ENCODE results near the gene COL4A6. TPM values are rescaled to one million over a fixed set of nuclear protein-coding genes. Genes with fewer than 3 reads are reported as not detected.

The COL4A6 gene
- total and polyA plus RNA-seq, 8 donors = 0.58 to 30.8 (median 9.0) TPM

DNA sequence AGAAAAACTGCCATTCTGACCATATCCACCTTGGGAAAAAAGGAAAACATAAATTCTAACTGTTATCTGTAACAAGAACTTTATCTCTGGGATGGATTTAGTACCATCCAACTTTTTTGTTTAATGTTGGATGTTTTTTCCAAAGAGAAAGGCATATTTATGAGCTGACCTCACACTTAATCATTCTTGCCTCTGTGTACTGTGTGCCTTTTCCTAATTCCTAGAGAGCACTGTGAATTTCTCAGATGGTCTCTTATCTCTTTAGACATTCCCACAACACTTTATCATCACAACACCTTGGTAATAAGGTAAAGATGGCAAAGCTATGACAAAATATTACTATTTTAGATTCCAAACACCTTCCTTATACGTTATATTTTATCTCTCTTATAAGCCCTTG is 126.2 kb downstream of the COL4A6 start:
- intact Hi-C loops (cut with DNase I; ENCODE audit: low total_unique reads) = no loop called here
- Histone ChIP-seq H3K4me3 (no peak overlapping the region), H3K36me3 (no peaks in the 10 kb centered on the region), H3K27ac (no peak overlapping the region), H3K9me3 (no peaks in the 10 kb centered on the region), H3K4me1 (peaks cover 0 to 2% (median 0%) of the 10 kb centered on the region in 4 donors), H3K27me3 (no peaks in the 10 kb centered on the region)
- DNase-seq = no peak
- WGBS, 5 donors = 21 to 86% (median 81%) methylated on average over 1 of the region's 1 CpG
- TF ChIP-seq POLR2AphosphoS5 (IDR thresholded peaks at IDR 0.05) (no peak), EP300 (IDR thresholded peaks at IDR 0.05) (no peak), POLR2A (IDR thresholded peaks at IDR 0.05) (no peak), CTCF (IDR thresholded peaks at IDR 0.05) (no peak)

DNA sequence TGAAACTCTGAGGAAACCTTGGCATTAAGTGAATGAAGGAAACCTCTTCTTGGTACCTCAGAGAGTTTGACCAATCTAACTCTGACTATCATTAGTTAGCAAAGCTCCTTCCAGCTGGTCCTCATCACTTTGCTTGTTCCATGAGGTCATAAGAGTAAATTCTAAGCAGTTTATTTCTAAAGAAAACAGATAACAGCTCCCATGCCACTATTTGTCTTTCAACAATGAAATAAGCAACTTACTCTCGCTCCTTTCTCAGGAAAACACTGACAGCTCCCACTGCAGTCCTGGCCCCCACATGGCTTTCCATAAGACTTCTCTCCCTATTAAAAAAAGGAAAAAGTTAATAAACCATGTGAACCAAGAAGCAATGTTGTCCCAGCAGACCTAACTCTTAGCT is 127.7 kb downstream of the COL4A6 start:
- WGBS, 5 donors = 30 to 61% (median 39%) methylated on average over 1 of the region's 1 CpG
- H3K36me3 ChIP-seq = no peaks in the 10 kb centered on the region
- no peak overlapping the region for H3K4me3 ChIP-seq
- no peaks in the 10 kb centered on the region for H3K27me3 ChIP-seq
- intact Hi-C loops (cut with DNase I; ENCODE audit: low total_unique reads) = no loop called here
- no peak overlapping the region for H3K27ac ChIP-seq
- H3K9me3 ChIP-seq = no peaks in the 10 kb centered on the region
- TF ChIP-seq POLR2A (IDR thresholded peaks at IDR 0.05) = no peak
- no peak for DNase-seq
- peaks cover 0 to 13% (median 0%) of the 10 kb centered on the region in 4 donors for H3K4me1 ChIP-seq

DNA sequence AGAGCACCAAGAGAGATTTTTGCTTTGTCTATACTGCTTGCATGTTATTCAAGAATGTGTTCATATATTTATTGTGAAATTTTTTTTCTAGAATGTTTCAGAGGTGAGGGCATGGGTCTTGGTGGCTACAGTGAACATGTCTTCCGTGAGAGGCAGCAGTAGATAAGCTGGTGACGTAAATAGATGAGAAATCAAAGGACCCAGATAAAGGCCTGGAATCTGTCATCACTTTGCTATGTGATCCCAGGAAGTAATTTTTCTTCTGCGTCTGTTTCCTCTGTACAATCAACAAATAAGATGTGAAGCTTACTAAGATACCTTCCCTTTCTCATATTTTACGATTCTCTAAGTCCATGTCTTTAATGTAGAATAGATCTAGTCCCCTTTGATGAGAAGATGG is 129.1 kb downstream of the COL4A6 start:
- Histone ChIP-seq H3K4me1 (peaks cover 0 to 19% (median 0%) of the 10 kb centered on the region in 4 donors), H3K27me3 (no peaks in the 10 kb centered on the region), H3K27ac (no peak overlapping the region), H3K4me3 (no peak overlapping the region), H3K9me3 (no peaks in the 10 kb centered on the region), H3K36me3 (no peaks in the 10 kb centered on the region)
- DNase-seq = no peak
- intact Hi-C loops (cut with DNase I; ENCODE audit: low total_unique reads) = no loop called here
- 44 to 70% (median 46%) methylated on average over 4 of the region's 4 CpGs for WGBS, 5 donors
- TF ChIP-seq POLR2A (IDR thresholded peaks at IDR 0.05) = no peak
- no peak for TF ChIP-seq POLR2AphosphoS5 (IDR thresholded peaks at IDR 0.05)
- TF ChIP-seq EP300 (IDR thresholded peaks at IDR 0.05) = no peak
- no peak for TF ChIP-seq CTCF (IDR thresholded peaks at IDR 0.05)

GRCh38 chrX:108307132-108308085 is 130.8 kb downstream of the COL4A6 start:
- WGBS, 5 donors = 38 to 59% (median 50%) methylated on average over 6 of the region's 6 CpGs
- Histone ChIP-seq H3K9me3 (no peaks in the 10 kb centered on the region), H3K4me1 (peaks cover 0 to 23% (median 0%) of the 10 kb centered on the region in 4 donors), H3K27ac (peak overlapping the region in 4 of 5 donors; percentile 2 to 36 (median 16)), H3K4me3 (no peak overlapping the region), H3K27me3 (no peaks in the 10 kb centered on the region), H3K36me3 (no peaks in the 10 kb centered on the region)
- TF ChIP-seq POLR2A (IDR thresholded peaks at IDR 0.05) (no peak), CTCF (IDR thresholded peaks at IDR 0.05) (no peak), POLR2AphosphoS5 (IDR thresholded peaks at IDR 0.05) (peak in 1 of 3 donors; percentile 14), EP300 (IDR thresholded peaks at IDR 0.05) (no peak)
- peak in 1 of 2 donors; percentile 60 for DNase-seq
- intact Hi-C loops (cut with DNase I; ENCODE audit: low total_unique reads) = no loop called here

DNA sequence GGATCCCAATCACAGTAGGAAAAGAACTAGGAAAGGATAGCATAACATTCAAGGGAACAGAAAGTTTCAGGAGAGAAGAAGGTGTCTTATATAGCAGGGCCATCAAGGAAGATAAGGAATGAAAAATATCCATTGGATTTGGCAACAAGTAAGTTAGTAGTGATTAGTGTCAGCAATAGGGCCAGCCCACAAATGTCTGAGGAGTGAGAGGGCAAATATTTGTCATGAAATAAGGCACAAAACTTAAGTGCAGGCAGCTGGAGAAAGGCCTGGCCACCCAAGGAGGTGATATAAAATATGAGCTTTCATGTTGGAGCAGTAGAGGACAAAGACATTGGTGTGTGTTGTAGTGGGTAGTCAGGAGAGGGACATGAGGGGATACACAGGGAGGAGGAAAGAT is 132.1 kb downstream of the COL4A6 start:
- Histone ChIP-seq H3K27me3 (no peaks in the 10 kb centered on the region), H3K4me1 (peaks cover 0 to 23% (median 0%) of the 10 kb centered on the region in 4 donors), H3K27ac (no peak overlapping the region), H3K4me3 (no peak overlapping the region), H3K36me3 (no peaks in the 10 kb centered on the region), H3K9me3 (no peaks in the 10 kb centered on the region)
- intact Hi-C loops (cut with DNase I; ENCODE audit: low total_unique reads) = no loop called here
- DNase-seq = no peak
- no peak for TF ChIP-seq EP300 (IDR thresholded peaks at IDR 0.05)
- no peak for TF ChIP-seq POLR2AphosphoS5 (IDR thresholded peaks at IDR 0.05)
- TF ChIP-seq CTCF (IDR thresholded peaks at IDR 0.05) = no peak
- TF ChIP-seq POLR2A (IDR thresholded peaks at IDR 0.05) = no peak
